ENCODE data around the gene OTOF.

The OTOF gene

DNA sequence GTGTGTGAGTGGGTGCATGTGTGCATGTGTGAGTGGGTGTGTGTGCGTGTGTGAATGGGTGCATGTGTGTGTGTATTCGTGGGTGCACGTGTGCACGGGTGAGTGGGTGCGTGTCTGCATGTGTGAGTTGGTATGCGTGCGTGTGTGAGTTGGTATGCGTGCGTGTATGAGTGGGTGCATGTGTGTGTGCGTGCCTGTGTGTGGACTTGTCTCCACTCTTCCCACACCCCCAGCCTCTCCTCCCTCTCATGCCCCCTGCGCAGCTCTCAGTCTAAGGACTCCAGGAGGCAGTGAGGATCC lies 5.1 kb upstream of the OTOF start:
- in situ Hi-C loops (cut with HindIII; ENCODE audit: low pct_unique_long_range_greater_than_20kb, low sequenced_read_pairs), result no loop called here

DNA sequence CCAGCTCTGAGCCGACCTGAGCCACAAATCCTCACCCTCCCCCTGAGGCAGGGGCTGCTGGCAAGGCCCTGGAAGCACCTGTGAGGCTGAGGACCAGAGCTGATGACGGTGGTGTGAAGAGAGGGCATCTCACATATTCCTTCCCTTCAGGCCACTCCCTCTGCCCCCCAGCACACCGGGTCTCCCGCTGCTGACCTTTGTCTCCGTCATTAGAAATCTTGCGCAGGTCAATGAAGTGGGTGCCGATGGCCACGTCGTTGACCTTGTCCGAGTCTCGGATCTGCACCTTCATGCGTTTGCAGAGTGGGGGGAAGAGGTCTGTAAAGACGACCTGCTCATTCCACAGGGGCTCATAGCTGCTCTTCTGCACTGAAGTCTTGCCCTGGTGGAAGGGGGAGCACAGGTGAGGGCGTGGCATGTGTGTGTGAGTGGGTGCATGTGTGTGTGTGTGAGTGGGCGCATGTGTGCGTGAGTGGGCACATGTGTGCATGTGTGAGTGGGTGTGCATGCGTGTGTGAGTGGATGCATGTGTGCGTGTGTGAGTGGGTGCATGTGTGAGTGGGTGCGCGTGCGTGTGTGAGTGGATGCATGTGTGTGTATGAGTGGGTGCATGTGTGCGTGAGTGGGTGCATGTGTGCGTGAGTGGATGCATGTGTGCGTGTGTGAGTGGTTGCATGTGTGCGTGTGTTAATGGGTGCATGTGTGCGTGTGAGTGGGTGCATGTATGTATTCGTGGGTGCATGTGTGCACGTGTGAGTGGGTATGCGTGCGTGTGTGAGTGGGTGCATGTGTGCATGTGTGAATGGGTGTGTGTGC lies 4.5 kb upstream of the OTOF start:
- in situ Hi-C loops (cut with HindIII; ENCODE audit: low pct_unique_long_range_greater_than_20kb, low sequenced_read_pairs), result no loop called here

More for the DNA sequence above, 5.1 kb upstream of the OTOF start:
- TF ChIP-seq JUND (IDR thresholded peaks at IDR 0.05; ENCODE audit: low read depth), result no peak
- no peak for DNase-seq (ENCODE audit: low read depth in 1 of 2, low spot score in 1 of 2)

DNA sequence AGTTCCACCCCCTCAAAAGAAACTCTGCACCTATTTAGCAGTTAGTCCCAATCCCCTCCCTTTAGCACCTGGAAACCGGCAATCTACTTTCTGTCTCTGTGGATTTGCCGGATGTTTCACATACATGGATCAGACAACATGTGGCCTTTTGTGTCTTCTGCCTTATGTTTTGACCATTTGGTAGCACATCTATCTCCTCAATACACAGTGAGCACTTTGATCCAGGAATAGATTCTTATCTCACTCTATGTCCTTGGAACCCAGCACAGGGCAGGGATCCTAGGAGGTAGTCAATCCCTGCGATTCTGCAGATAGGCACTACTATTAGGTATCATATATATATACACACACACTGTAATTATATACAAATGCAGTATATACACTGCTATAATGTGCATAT lies 3.8 kb upstream of the OTOF start:
- TF ChIP-seq JUND (IDR thresholded peaks at IDR 0.05; ENCODE audit: low read depth), result no peak
- no peak for DNase-seq (ENCODE audit: low read depth in 1 of 2, low spot score in 1 of 2)
- in situ Hi-C loops (cut with HindIII; ENCODE audit: low pct_unique_long_range_greater_than_20kb, low sequenced_read_pairs), result no loop called here

More for the DNA sequence above, 4.5 kb upstream of the OTOF start:
- no peak for DNase-seq (ENCODE audit: low read depth in 1 of 2, low spot score in 1 of 2)
- TF ChIP-seq JUND (IDR thresholded peaks at IDR 0.05; ENCODE audit: low read depth), result no peak

DNA sequence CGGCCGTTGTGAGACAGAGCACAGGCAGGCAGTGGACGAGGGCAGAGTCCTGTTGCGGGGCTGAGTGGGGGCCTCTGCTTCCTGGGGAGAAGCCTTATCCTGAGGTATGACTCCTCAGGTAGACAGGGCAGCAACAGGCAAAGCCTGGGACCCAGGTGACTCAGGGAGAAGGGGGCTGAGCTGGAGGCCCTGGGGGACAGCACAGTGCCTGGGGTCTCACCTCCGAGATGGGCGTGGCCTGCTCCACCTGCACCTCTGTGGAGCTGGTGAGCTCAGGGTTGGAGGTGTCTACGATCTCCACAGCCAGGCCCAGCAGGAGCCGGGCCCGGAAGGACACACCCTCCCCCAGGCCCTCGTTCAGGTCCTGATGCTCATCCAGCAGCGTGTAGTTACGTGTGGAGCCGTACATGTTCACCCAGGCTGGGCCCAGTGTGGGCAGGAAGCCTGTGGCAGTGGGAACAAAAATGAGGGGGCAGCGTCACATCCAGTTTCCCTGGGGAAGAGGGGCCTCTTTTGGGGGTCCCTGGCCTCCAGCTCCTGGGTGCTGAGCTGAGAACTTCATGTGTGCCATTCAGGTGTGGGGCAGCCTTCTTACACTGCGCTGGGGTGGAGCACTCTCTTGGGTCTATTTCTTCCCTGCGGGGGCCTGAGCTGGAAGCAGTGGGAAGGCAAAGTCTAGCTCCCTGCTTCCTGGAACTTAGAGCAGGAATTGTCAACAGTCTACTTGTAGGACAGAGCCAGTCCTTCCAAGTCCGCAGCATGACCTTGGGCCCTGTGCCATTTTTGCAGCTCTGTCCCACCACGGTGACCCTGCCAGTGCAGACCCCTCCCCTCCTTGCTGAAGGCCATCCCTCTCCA lies 2.9 kb upstream of the OTOF start:
- in situ Hi-C loops (cut with HindIII; ENCODE audit: low pct_unique_long_range_greater_than_20kb, low sequenced_read_pairs), result no loop called here
- no peak for DNase-seq (ENCODE audit: low read depth in 1 of 2, low spot score in 1 of 2)
- no peak for TF ChIP-seq JUND (IDR thresholded peaks at IDR 0.05; ENCODE audit: low read depth)

DNA sequence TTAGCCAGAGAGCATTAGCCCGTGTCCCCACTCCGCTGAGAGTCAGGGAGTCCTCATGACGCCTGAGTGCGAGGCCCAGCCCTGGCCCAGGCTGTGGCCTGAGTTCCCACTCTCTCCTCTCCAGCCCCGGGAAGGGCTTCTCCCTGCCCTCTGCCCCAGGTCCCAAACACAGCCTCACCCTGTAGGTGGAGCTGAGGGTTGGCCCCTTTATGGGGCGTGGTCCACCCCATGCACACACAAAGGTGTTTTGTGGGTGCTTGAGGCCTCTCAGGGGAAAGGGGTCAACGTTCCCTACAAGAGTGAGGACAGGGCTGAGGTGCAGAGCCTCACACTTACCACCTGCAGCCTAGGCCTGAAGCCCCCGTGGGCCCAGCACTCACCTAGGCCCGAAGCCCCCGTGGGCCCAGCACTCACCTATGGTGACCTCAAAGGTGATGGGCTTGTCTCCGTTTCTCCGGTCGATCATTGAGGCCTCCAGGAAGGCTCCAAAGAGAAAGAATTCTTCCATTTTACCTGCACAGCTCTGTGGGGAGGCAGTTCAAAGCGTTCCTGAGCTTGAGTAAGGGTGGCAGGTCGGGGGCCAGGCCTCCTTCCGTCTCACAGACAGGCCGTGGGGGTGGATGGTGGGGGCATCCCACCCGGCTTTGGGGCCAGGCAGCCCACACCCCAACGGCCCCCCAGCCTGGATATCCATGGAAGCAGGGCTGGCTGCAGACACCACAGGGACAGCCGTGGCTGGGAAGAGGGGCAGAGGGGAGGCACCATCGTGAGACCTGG lies 2.1 kb upstream of the OTOF start:
- DNase-seq (ENCODE audit: low read depth in 1 of 2, low spot score in 1 of 2), result no peak
- in situ Hi-C loops (cut with HindIII; ENCODE audit: low pct_unique_long_range_greater_than_20kb, low sequenced_read_pairs), result no loop called here
- no peak for TF ChIP-seq JUND (IDR thresholded peaks at IDR 0.05; ENCODE audit: low read depth)

DNA sequence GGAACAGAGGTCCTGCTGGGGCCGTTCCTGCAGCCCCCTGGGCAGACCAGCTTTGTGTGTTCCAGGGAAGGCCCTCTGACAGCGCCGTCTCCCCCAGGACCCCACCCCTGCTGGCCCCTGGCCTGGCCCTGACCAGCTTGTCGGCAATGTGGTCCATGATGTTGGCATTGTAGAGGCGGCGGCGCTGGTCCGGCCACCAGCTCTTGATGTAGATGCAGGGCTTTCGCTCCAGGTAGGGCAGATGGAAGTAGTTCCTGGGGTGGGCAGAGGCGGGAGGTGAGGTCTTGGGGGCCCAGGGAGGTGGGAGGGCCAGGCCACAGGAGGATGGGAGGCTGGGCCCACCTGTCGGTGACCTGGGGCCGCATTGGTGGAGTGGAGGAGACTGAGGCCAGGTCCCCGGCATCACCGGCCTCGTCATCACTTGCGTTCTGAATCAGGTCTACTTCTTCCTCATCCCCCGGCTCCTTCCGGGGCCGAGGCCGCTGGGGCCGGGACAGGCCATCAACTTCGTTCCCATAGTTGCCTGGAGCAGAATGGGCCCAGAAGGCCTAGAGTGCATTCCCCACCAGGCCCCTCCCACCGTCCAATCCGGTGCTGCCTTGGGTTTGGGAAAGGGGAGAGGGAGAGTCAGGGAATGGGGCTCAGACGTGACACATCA lies 1.3 kb upstream of the OTOF start:
- no peak for TF ChIP-seq JUND (IDR thresholded peaks at IDR 0.05; ENCODE audit: low read depth)

DNA sequence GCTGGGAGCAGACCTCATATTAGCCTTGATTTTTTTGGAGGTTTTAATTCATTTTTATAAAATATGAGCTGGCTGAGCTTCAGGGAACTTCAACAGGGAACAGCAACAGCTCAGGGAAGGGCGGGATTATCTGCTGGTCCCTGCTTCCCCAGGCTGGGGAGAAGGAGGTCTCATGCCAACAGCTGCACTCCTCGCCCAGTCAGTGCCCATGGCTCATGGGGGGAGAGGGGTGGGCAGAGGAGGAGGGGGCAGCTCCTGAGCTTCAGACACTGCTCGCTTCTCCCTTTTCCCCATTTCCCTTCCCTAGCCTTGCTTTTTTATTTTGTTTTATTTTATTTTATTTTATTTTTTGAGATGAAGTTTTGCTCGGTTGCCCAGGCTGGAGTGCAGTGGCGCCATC lies 442 bp upstream of the OTOF start:
- DNase-seq (ENCODE audit: low read depth in 1 of 2, low spot score in 1 of 2), result no peak
- in situ Hi-C loops (cut with HindIII; ENCODE audit: low pct_unique_long_range_greater_than_20kb, low sequenced_read_pairs), result no loop called here
- no peak for TF ChIP-seq JUND (IDR thresholded peaks at IDR 0.05; ENCODE audit: low read depth)

More for the DNA sequence above, 1.3 kb upstream of the OTOF start:
- in situ Hi-C loops (cut with HindIII; ENCODE audit: low pct_unique_long_range_greater_than_20kb, low sequenced_read_pairs), result no loop called here
- DNase-seq (ENCODE audit: low read depth in 1 of 2, low spot score in 1 of 2), result no peak

DNA sequence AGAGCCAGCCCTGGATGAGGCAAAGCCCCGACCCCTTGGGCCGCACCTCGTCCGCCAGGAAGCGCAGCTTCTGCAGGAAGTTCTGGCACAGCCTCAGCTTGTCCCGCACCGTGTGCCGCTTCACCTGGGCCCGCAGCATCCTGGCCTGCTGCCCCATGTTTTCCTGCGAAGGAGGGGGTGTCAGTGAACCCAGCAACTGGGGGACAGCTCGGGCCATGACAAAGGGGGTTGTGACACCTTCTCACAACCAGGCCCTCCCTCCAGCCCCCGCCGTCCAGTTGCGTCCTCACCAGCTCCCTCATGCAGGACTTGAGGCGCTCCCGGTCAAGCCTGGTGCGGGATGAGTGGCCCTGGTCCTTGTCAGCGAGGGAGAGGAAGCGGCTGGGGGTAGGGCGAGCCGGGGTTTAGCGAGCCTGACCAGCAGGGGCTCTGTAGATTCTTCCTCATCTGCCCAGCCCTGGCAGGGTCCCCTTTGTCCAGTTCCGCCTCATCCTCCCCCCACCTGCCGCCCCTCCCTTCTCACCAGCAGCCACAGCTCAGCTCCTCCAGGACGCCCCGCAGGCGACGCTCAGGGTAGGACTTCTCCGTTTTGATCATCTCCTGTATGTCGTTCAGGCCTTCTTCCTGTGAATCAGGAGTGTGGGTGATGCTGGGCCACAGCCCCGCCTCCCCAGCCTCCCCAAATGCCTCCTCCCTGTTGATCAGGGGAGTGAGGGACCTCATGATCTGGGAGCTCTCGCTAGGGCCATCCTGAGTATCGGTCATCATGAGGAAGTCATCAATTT lies 606 bp downstream of the OTOF start:
- DNase-seq (ENCODE audit: low read depth in 1 of 2, low spot score in 1 of 2), result no peak
- in situ Hi-C loops (cut with HindIII; ENCODE audit: low pct_unique_long_range_greater_than_20kb, low sequenced_read_pairs), result no loop called here
- no peak for TF ChIP-seq JUND (IDR thresholded peaks at IDR 0.05; ENCODE audit: low read depth)

DNA sequence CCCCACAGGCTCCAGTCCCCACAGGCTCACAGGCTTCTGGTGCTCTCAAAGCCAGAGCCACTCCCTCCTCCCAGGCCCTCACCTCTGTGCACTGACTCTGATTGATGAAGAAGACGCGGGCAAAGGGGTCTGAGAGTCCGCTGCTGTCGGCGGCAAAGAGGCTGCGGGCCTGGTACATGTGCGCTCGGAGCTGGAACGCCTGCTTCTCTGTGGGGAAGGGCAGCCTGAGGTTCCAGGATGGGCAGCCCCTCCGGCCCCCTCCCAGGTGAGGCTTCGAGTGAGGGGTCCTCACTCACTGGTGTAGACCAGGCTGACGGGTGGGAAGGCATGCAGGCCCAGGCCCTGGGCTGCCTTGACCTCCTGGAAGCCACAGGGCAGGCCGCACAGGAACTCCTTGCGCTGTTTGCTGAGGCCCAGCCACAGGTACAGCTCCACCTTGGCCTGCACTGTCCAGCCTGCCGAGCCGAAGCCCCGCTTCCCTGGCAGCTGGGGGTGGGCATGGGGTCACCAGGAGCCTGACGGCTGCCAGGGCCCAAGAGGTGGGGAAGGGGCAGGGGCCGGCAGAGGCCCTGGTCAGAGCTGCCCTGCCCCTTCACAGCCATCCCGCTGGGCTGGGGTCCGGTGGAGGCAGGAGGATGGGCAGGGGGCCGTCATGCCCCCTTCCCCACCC lies 2.0 kb downstream of the OTOF start:
- TF ChIP-seq JUND (IDR thresholded peaks at IDR 0.05; ENCODE audit: low read depth), result no peak
- DNase-seq (ENCODE audit: low read depth in 1 of 2, low spot score in 1 of 2), result no peak
- in situ Hi-C loops (cut with HindIII; ENCODE audit: low pct_unique_long_range_greater_than_20kb, low sequenced_read_pairs), result no loop called here

DNA sequence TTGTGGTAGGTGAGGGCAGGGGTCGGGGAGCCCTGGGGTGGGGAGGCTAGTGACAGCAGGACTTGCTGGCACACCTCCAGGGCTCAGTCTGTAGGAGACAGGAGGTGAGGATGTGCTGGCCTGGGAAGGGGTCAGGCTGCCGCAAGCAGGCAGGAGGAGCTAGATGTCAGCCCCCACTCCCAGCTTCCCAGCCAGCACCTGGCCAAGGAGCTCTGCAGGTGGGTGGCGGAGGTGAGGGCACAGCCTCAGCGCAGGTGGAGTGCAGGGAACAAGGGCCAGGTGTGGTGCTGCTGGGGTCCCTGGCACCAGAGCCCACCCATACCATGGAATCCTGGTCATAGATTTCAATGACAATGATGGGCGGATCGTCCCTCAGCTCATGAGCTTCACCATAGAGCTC lies 2.9 kb downstream of the OTOF start:
- in situ Hi-C loops (cut with HindIII; ENCODE audit: low pct_unique_long_range_greater_than_20kb, low sequenced_read_pairs), result no loop called here
- no peak for TF ChIP-seq JUND (IDR thresholded peaks at IDR 0.05; ENCODE audit: low read depth)

DNA sequence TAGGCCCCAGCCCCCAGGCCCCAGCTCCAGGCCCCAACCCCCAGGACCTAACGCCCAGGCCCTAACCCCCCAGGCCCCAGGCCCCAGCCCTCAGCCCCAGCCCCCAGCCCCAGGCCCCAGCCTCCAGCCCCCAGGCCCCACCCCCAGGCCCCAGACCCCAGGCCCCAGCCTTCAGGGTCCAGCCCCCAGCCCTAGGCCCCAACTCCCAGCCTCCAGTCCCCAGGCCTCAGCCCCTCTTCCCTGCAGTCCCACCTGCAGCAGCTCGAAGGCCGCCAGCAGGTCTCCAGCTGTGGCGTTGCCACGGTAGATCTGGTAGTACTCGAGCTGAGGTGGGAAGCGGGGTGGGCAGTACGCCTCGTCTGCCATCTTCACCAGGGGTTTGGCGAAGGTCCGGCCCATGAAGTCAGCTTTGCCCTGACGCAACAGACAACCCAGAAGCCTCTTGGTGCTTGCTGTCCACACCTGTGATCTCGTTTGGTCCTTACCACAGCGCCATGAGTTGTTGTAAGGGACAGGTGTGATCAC lies 3.6 kb downstream of the OTOF start:
- in situ Hi-C loops (cut with HindIII; ENCODE audit: low pct_unique_long_range_greater_than_20kb, low sequenced_read_pairs), result no loop called here
- DNase-seq (ENCODE audit: low read depth in 1 of 2, low spot score in 1 of 2), result no peak
- no peak for TF ChIP-seq JUND (IDR thresholded peaks at IDR 0.05; ENCODE audit: low read depth)

More for the DNA sequence above, 2.9 kb downstream of the OTOF start:
- DNase-seq (ENCODE audit: low read depth in 1 of 2, low spot score in 1 of 2), result no peak
